ENCODE measurements around the gene LRRC63. TPM values are rescaled to one million over a fixed set of nuclear protein-coding genes. Genes with fewer than 3 reads are reported as not detected.
"Not testable (repeated sequence)": the region's sequence is repeated elsewhere in the genome, so short reads cannot be mapped to it uniquely, and the experiment has no call there.

The LRRC63 gene
- 0.04 TPM for polyA plus RNA-seq (2013, experiment 1 of 2)
- not detected for polyA plus RNA-seq (2013, experiment 2 of 2)

GRCh38 chr13:46211483-46212351 is at the start of gene LRRC63:
LRRC63 (plus strand) TSS chr13:46211928; CDS start chr13:46213035, 1,107 bp downstream.
- Histone ChIP-seq H3K4ac (ENCODE audit: low read length) (no peak within 1 kb of the TSS), H3K27ac (replicated peaks; ENCODE audit: low read length) (no peak within 1 kb of the TSS), H4K91ac (ENCODE audit: low read depth, low read length, poor library complexity) (no peak within 1 kb of the TSS), H3K14ac (ENCODE audit: low read length) (no peak within 1 kb of the TSS), H2AFZ (ENCODE audit: low read length) (peak within 1 kb of the TSS; percentile 89), H3K4me1 (ENCODE audit: control insufficient read depth in 2 of 2, insufficient read depth in 1 of 2, low read depth in 1 of 2, low read length in 2 of 2) (peaks cover 0 to 5% of the 10 kb centered on the region in 2 donors), H3K4me2 (ENCODE audit: insufficient read depth, low read length, poor library complexity, severe bottlenecking) (peak within 1 kb of the TSS; percentile 75), H3K4me3 (ENCODE audit: low read length in 2 of 2) (peak within 1 kb of the TSS; percentile 40 to 73), H2AK5ac (ENCODE audit: low read depth, low read length) (no peak within 1 kb of the TSS), H2BK12ac (ENCODE audit: low read length) (no peak within 1 kb of the TSS), H3K18ac (ENCODE audit: low read length) (peak within 1 kb of the TSS; percentile 83), H3K79me1 (ENCODE audit: low read depth, low read length) (no peaks in the 10 kb centered on the region), H3K9ac (ENCODE audit: low read depth, low read length, poor library complexity) (peak within 1 kb of the TSS; percentile 68), H2BK15ac (ENCODE audit: low read length) (peak within 1 kb of the TSS; percentile 23), H4K8ac (ENCODE audit: low read depth, low read length) (no peak within 1 kb of the TSS), H3K36me3 (replicated peaks in 1 of 2; ENCODE audit: control insufficient read depth in 2 of 2, insufficient read depth in 2 of 2, low read length in 2 of 2) (no peaks in the 10 kb centered on the region), H2BK120ac (ENCODE audit: low read depth, low read length) (no peak within 1 kb of the TSS), H3K27me3 (ENCODE audit: control insufficient read depth in 3 of 3, insufficient read depth in 3 of 3, low read depth in 1 of 3, low read length in 3 of 3) (peaks cover 0 to 18% (median 0%) of the 10 kb centered on the region in 3 experiments), H3K9me3 (replicated peaks in 1 of 2; ENCODE audit: control insufficient read depth in 2 of 2, insufficient read depth in 1 of 2, low read depth in 1 of 2, low read length in 2 of 2) (no peaks in the 10 kb centered on the region), H2BK5ac (ENCODE audit: low read length) (no peak within 1 kb of the TSS), H3K23ac (ENCODE audit: low read depth, low read length, poor library complexity) (peak within 1 kb of the TSS; percentile 87)
- no CpG with 5 or more reads among the region's 53 CpGs for WGBS, 2 donors (ENCODE audit: extremely low coverage in 2 of 2, insufficient read length in 2 of 2, insufficient replicate concordance in 1 of 2)
- DNase-seq (ENCODE audit: low spot score): peak; percentile 55

- not testable (repeated sequence) for H2BK120ac ChIP-seq (ENCODE audit: low read depth, low read length); H2BK5ac ChIP-seq (ENCODE audit: low read length); H3K27me3 ChIP-seq (ENCODE audit: control insufficient read depth in 3 of 3, insufficient read depth in 3 of 3, low read depth in 1 of 3, low read length in 3 of 3); H3K36me3 ChIP-seq (replicated peaks in 1 of 2; ENCODE audit: control insufficient read depth in 2 of 2, insufficient read depth in 2 of 2, low read length in 2 of 2); DNase-seq (ENCODE audit: low spot score); H2AK5ac ChIP-seq (ENCODE audit: low read depth, low read length); H3K23ac ChIP-seq (ENCODE audit: low read depth, low read length, poor library complexity); H4K8ac ChIP-seq (ENCODE audit: low read depth, low read length); H3K79me1 ChIP-seq (ENCODE audit: low read depth, low read length); H3K9ac ChIP-seq (ENCODE audit: low read depth, low read length, poor library complexity); H3K18ac ChIP-seq (ENCODE audit: low read length); H3K4me3 ChIP-seq (ENCODE audit: low read length in 2 of 2); H2BK12ac ChIP-seq (ENCODE audit: low read length); H2BK15ac ChIP-seq (ENCODE audit: low read length); H3K4me2 ChIP-seq (ENCODE audit: insufficient read depth, low read length, poor library complexity, severe bottlenecking); H4K91ac ChIP-seq (ENCODE audit: low read depth, low read length, poor library complexity); H3K4me1 ChIP-seq (ENCODE audit: control insufficient read depth in 2 of 2, insufficient read depth in 1 of 2, low read depth in 1 of 2, low read length in 2 of 2); H3K14ac ChIP-seq (ENCODE audit: low read length); H2AFZ ChIP-seq (ENCODE audit: low read length); H3K27ac ChIP-seq (replicated peaks; ENCODE audit: low read length); H3K4ac ChIP-seq (ENCODE audit: low read length)
- no CpG with 5 or more reads among the region's 36 CpGs for WGBS, 2 donors (ENCODE audit: extremely low coverage in 2 of 2, insufficient read length in 2 of 2, insufficient replicate concordance in 1 of 2)
- H3K9me3 ChIP-seq (replicated peaks in 1 of 2; ENCODE audit: control insufficient read depth in 2 of 2, insufficient read depth in 1 of 2, low read depth in 1 of 2, low read length in 2 of 2): peaks cover 0 to 10% of the 10 kb centered on the region in 2 donors
Observed at GRCh38 chr13:46162741-46163140, 49.0 kb upstream of the LRRC63 start.

GRCh38 chr13:46164661-46165060 is 47.1 kb upstream of the LRRC63 start:
- Histone ChIP-seq H3K23ac (ENCODE audit: low read depth, low read length, poor library complexity) (no peak overlapping the region), H3K14ac (ENCODE audit: low read length) (no peak overlapping the region), H3K9me3 (replicated peaks in 1 of 2; ENCODE audit: control insufficient read depth in 2 of 2, insufficient read depth in 1 of 2, low read depth in 1 of 2, low read length in 2 of 2) (peaks cover 0 to 10% of the 10 kb centered on the region in 2 donors), H2AFZ (ENCODE audit: low read length) (no peak overlapping the region), H3K9ac (ENCODE audit: low read depth, low read length, poor library complexity) (no peak overlapping the region), H3K27ac (replicated peaks; ENCODE audit: low read length) (no peak overlapping the region), H3K4me1 (ENCODE audit: control insufficient read depth in 2 of 2, insufficient read depth in 1 of 2, low read depth in 1 of 2, low read length in 2 of 2) (peaks cover 3 to 7% of the 10 kb centered on the region in 2 donors), H2BK12ac (ENCODE audit: low read length) (no peak overlapping the region), H2BK5ac (ENCODE audit: low read length) (no peak overlapping the region), H3K4me2 (ENCODE audit: insufficient read depth, low read length, poor library complexity, severe bottlenecking) (no peak overlapping the region), H3K4me3 (ENCODE audit: low read length in 2 of 2) (no peak overlapping the region), H2BK15ac (ENCODE audit: low read length) (no peak overlapping the region), H3K4ac (ENCODE audit: low read length) (no peak overlapping the region), H4K91ac (ENCODE audit: low read depth, low read length, poor library complexity) (no peak overlapping the region), H3K27me3 (ENCODE audit: control insufficient read depth in 3 of 3, insufficient read depth in 3 of 3, low read depth in 1 of 3, low read length in 3 of 3) (no peaks in the 10 kb centered on the region), H4K8ac (ENCODE audit: low read depth, low read length) (no peak overlapping the region), H2BK120ac (ENCODE audit: low read depth, low read length) (no peak overlapping the region), H3K18ac (ENCODE audit: low read length) (no peak overlapping the region), H2AK5ac (ENCODE audit: low read depth, low read length) (no peak overlapping the region), H3K36me3 (replicated peaks in 1 of 2; ENCODE audit: control insufficient read depth in 2 of 2, insufficient read depth in 2 of 2, low read length in 2 of 2) (no peaks in the 10 kb centered on the region), H3K79me1 (ENCODE audit: low read depth, low read length) (no peaks in the 10 kb centered on the region)
- DNase-seq (ENCODE audit: low spot score): no peak

- no peak overlapping the region for H3K4me2 ChIP-seq (ENCODE audit: insufficient read depth, low read length, poor library complexity, severe bottlenecking)
- no peak overlapping the region for H3K23ac ChIP-seq (ENCODE audit: low read depth, low read length, poor library complexity)
- H2BK120ac ChIP-seq (ENCODE audit: low read depth, low read length): no peak overlapping the region
- no peak overlapping the region for H3K14ac ChIP-seq (ENCODE audit: low read length)
- no peak overlapping the region for H3K4me3 ChIP-seq (ENCODE audit: low read length in 2 of 2)
- H3K18ac ChIP-seq (ENCODE audit: low read length): no peak overlapping the region
- H2AFZ ChIP-seq (ENCODE audit: low read length): no peak overlapping the region
- no peaks in the 10 kb centered on the region for H3K79me1 ChIP-seq (ENCODE audit: low read depth, low read length)
- no peaks in the 10 kb centered on the region for H3K27me3 ChIP-seq (ENCODE audit: control insufficient read depth in 3 of 3, insufficient read depth in 3 of 3, low read depth in 1 of 3, low read length in 3 of 3)
- no peak overlapping the region for H2BK5ac ChIP-seq (ENCODE audit: low read length)
- no CpG with 5 or more reads among the region's 5 CpGs for WGBS, 2 donors (ENCODE audit: extremely low coverage in 2 of 2, insufficient read length in 2 of 2, insufficient replicate concordance in 1 of 2)
- no peak overlapping the region for H3K9ac ChIP-seq (ENCODE audit: low read depth, low read length, poor library complexity)
- no peaks in the 10 kb centered on the region for H3K36me3 ChIP-seq (replicated peaks in 1 of 2; ENCODE audit: control insufficient read depth in 2 of 2, insufficient read depth in 2 of 2, low read length in 2 of 2)
- no peak overlapping the region for H2AK5ac ChIP-seq (ENCODE audit: low read depth, low read length)
- peaks cover 0 to 10% of the 10 kb centered on the region in 2 donors for H3K9me3 ChIP-seq (replicated peaks in 1 of 2; ENCODE audit: control insufficient read depth in 2 of 2, insufficient read depth in 1 of 2, low read depth in 1 of 2, low read length in 2 of 2)
- no peak overlapping the region for H2BK15ac ChIP-seq (ENCODE audit: low read length)
- no peak overlapping the region for H4K8ac ChIP-seq (ENCODE audit: low read depth, low read length)
- H4K91ac ChIP-seq (ENCODE audit: low read depth, low read length, poor library complexity): no peak overlapping the region
- no peak overlapping the region for H2BK12ac ChIP-seq (ENCODE audit: low read length)
- no peak overlapping the region for H3K4ac ChIP-seq (ENCODE audit: low read length)
- H3K27ac ChIP-seq (replicated peaks; ENCODE audit: low read length): no peak overlapping the region
- H3K4me1 ChIP-seq (ENCODE audit: control insufficient read depth in 2 of 2, insufficient read depth in 1 of 2, low read depth in 1 of 2, low read length in 2 of 2): peaks cover 10 to 11% of the 10 kb centered on the region in 2 donors
- DNase-seq (ENCODE audit: low spot score): no peak
Observed at GRCh38 chr13:46165485-46166223, 46.1 kb upstream of the LRRC63 start.
